GM21737 (cell line): ENCODE results near the gene SNW1.
"Not testable (repeated sequence)": the region's sequence is repeated elsewhere in the genome, so short reads cannot be mapped to it uniquely, and the experiment has no call there.

Source experiments
- ATAC-seq: cut with Tn5 transposase; IDR thresholded peaks from one replicate; pipeline ENCODE4 v1.9.1; 2021; ENCODE audit warnings: mild to moderate bottlenecking, moderate library complexity; ENCODE audit not compliant: unreplicated experiment

SNW1 gene

DNA sequence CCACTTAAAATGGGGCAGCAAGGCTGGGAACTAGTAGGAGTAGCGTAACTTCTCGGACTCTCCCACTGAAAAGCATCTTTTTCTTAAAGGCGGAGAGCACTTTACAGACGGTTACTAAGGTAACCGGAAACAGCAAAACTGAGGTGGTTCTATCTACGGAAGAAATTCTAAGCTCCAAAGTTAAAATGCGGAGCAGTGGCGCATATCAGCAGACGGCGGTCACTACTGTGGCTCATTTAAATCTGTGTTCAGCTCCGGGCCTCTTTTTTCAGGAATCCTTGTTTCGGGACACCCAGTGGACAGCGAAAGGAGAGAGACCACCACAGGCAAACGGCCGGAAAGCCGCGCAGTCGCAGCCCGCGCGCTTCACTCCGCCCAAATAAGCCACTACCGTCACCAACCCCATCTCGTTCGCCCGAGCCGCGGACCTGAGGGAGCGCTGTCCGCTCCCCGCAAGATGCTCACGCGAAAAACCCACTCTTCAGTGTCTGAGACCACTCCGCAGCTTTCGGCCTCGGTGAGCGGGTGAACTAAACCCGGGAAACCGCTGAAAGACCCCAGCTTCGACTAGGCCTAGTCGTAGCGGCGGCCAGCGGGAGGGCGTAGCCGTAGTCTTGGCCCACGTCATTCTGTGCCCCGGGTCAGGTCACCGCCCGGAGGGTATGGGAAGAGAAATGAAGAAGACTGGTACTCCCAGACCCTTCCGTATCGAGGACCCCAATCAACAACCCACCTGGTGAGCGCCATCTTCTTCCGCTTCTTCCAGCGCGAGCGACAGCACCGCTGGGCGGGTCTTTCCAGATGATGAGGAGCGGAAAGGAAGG, at the start of gene SNW1:
TSS of gene SNW1 (minus strand) at position 776 of the 824 bp plus-strand sequence. CDS start at position 747, 29 bp downstream.
- ATAC-seq, result peak; percentile 91

DNA sequence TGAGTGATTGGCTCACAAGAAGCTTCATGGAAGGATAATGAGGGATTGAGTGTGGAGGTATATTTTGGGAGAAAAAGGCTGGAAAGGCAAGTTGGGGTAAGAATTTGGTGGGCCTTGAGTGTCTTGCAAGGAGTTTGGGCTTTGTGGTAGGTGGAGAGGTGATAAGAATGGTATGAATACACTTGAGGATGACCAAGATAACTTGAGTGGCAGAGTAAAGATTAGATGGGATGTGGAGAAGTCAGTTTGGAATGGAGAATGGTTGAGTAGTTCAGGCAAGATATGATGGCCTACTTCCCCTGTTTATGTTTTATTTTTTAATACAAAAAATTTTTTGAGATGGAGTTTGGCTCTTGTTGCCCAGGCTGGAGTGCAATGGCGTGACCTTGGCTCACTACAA, 48.1 kb upstream of the SNW1 start:
- no peak for ATAC-seq

DNA sequence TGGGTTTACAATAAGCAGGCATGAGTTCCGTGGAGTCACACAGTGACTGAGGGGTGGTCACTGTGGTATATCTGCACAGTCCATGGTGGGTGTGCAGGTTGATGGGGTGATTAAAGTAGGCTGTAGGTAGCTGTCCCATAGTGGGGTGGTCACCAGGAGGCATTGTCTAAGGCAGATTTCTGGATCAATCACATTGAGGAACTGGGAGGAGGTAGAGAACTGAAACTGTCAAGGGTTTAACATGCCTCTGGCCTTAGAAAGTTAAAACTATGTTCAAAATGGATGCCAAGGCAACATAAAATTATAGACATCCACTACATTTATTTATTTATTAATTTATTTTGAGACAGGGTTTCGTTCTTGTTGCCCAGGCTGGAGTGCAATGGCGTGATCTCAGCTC, 47.3 kb upstream of the SNW1 start:
- ATAC-seq, result no peak

DNA sequence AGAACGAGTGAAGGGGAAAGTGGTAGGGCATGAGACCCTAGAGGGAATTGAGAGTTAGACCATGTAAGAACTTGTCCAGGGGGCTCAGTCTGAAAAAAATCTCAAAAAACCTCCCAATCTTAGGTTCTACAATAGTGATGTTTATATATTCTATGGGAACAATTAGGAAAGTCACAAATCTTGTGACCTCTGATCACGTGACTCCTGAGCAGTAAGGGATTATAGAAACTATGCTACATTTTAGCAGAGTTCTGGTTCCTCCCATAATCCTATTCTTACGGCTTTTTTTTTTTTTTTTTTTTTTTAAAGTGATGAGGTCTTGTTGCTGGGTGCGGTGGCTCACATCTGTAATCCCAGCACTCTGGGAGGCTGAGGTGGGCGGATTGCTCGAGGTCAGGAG, 44.8 kb upstream of the SNW1 start:
- ATAC-seq, result no peak

DNA sequence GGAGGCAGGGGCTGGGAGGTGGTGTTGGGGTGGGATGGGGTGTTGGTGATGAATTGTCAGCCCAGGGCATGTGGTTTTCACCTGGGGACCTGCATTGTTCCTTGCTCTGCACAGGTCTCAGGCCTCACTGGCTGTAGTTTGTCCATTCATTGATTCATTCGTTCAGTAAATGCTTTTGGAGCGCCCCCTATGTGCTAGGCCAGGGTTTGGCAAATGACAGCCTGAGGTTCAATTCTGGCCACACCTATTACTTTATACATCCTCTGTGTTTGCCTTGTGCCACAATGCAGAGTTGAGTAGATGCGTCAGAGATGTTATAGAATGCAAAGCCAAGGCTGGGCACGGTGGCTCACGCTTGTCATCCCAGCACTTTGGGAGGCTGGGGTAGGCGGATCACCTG, 43.6 kb upstream of the SNW1 start:
- ATAC-seq, result no peak

DNA sequence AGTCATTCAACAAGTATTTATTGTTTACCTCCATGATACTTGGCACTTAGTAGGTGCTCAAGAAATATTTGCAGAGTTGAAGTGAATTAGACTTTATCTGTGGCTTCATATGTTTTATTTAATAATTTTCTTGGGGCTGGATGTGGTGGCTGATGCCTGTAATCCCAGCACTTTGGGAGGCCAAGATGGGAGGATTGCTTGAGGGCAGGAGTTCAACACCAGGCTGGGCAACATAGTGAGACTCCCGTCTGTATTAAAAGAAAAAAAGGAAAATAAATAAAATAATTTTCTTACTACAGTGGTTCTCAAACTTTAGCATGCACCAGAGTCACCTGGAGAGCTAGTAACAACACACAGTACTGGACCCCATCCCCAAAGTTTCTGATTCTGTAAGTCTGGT, 39.9 kb upstream of the SNW1 start:
- ATAC-seq, result no peak

DNA sequence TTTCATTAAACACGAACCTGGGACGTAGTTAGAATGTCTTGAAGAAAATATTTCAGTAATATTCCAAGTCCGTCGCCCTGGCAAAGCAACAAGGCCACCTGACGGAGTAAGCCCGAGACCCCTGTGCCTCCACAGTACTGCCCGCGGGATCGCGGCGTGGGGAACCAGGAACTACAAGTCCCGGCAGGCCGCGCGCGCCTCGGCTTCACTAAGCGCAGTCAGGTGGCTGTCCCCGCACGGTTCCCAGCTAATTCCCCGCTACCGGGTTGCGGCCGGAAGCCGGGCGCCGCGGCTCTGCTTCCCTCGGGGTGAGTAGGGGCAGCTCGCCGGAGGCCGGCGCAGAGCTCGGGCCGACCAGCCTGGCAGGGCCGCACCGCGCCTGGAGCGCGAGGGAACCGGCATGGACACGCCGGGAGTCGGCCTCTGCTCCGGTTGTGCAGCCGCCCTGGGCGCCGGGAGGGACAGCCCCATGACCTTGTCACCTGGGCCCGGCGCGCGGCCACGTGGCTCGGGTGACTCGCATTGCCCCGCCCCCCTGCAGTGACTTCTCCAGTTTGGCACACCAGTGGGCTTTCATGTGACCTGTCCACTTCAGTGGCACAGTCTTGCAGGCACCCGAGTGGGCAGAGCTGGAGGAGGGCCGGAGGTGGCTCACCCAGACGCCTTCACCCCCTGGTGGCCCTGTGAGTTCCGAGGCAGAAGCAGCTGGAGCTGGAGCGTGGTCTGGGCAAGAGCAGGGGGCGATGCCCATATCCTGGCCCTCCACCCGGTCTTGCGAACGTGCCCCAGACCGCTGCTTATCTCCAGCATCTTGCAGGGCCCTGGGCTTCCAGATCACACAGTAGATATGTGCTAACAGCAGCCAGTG, 39.1 kb upstream of the SNW1 start, which contains the start of gene ADCK1:
TSS of gene ADCK1 (plus strand) at position 247 of the 868 bp plus-strand sequence. CDS start 18,870 bp downstream, outside the sequence.
- ATAC-seq, result peak; percentile 93

DNA sequence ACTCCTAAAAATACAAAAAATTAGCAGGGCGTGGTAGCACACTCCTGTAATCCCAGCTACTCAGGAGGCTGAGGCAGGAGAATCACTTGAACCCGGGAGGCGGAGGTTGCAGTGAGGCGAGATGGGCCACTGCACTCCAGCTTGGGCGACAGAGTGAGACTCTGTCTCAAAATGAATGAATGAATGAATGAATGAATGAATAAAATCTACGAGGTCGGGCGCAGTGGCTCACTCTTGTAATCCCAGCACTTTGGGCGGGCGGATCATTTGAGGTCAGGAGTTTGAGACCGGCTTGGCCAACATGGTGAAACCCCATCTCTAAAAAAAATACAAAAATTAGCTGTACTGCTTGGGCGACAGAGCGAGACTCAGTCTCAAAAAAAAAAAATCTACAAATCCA, 38.5 kb upstream of the SNW1 start:
- not testable (repeated sequence) for ATAC-seq

DNA sequence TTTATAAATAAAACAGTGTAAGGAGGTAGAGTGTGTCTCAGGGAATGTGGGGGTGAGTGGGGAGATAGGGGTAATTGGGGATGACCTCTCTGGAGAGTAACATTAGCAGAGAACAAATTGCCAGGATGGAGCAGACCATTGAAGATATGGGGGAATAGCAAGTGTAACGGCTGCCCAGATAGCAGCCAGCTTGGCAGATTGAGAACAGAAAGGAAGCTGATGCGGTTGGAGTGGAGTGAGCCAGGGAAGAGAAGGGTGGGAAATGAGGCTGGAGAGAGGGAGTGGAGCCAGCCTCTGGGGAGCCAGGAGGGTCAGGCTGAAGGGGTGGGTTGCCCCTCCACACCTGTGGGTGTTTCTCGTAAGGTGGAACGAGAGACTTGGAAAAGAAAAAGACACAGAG, 33.4 kb upstream of the SNW1 start:
- no peak for ATAC-seq

DNA sequence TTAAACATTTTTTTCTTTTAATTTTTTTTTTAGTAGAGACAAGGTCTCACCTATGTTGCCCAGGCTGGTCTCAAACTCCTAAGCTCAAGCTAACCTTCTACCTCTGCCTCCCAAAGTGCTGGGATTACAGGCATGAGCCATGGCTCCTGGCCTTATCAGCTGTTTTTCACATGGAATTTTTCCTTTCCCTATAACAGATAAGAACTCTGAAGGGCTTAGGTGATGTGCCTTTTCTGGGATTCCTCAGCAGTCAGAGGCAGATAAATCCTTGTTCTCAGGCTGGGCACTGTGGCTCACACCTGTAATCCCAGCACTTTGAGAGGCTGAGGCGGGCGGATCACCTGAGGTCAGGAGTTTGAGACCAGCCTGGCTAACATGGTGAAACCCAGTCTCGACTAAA, 32.3 kb upstream of the SNW1 start:
- not testable (repeated sequence) for ATAC-seq

DNA sequence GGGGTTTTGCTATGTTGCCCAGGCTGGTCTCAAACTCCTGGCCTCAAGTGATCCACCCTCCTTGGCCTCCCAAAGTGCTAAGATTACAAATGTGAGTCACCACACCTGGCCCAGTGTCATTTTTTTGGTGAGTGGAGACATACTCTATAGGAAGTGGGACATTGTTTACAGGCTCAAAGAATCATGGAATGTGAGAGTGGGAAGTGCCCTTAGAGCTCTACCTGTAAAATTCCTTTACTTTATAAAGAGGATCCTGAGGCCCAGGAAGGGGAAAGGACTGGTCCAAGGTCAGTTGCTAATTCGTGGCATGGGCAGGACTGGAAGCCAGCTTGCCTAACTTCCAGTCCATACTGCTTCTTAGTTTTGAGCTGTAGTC, 30.3 kb upstream of the SNW1 start:
- ATAC-seq, result no peak

DNA sequence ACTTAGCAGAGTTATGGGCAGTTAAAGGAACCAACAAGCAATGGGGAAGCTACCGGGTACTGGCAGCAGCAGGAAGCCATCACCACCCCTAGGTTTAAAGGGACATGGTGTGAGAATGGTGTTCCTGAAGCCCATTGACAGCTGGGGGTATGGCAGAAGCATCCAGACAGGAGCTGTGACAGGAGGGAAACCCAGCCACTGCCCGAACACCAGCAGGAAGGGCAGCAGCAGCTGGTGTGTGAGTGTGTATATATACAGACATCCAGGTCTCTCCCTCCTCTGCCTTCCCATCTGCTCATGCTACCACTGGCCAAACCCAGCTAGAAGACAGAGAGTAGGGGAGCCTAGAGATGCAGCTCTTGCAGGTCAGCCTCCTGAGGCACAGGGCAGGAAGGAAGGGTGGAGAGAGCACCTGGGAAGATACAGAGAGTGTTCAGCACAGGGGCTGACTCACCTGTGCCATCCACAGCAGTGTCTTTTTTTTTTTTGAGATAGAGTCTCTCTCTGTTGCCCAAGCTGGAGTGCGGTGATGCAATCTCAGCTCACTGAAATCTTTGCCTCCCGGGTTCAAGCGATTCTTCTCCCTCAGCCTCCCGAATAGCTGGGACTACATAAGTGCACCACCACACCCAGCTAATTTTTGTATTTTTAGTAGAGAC, 29.7 kb upstream of the SNW1 start:
- ATAC-seq, result no peak

DNA sequence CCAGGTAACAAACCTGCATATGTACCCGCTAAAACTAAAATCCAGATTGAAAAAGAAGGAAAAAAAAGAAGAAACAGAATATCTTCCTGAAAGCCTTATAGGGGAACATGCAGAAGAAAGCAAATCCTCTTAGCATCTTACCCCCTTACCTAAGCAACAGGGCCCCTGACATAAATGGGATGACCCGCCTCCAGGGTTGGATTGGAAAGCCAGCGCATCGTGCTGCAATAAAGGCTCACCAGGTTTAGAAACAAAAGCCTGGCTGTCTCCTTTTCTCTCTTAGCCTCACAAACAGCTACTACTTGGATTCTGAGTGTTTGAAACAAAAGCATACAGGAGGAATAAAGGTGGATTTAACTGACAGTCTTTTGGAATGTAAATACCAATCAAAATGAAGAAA, 25.2 kb upstream of the SNW1 start:
- no peak for ATAC-seq

DNA sequence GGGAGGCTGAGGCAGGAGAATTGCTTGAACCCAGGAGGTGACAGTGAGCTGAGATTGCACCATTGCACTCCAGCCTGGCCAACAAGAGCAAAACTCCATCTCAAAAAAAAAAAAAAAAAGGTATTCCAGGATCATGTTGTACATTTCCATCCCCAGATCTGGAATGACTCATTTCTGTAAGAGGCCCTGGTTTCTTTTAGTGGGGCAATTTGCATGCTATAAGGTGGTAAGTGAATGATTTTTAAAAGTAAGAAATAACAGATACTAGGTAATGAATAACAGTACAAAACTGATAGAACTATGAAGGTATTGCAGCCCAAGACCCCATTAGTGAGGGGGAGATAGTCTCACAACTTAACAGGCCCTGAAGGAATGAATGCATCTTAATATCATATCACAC, 21.2 kb upstream of the SNW1 start:
- no peak for ATAC-seq

DNA sequence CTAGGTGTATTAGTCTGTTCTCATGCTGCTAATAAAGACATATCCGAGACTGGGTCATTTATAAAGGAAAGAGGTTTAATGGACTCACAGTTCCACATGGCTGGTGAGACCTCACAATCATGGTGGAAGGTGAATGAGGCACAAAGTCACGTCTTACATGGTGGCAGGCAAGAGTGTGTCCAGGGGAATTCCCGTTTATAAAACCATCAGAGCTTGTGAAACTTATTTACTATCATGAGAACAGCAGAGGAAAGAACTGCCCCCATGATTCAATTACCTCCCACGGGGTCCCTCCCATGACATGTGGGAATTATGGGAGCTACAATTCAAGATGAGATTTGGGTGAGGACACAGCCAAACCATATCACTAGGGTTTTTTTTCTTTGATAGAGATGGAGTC, 13.0 kb upstream of the SNW1 start:
- not testable (repeated sequence) for ATAC-seq

DNA sequence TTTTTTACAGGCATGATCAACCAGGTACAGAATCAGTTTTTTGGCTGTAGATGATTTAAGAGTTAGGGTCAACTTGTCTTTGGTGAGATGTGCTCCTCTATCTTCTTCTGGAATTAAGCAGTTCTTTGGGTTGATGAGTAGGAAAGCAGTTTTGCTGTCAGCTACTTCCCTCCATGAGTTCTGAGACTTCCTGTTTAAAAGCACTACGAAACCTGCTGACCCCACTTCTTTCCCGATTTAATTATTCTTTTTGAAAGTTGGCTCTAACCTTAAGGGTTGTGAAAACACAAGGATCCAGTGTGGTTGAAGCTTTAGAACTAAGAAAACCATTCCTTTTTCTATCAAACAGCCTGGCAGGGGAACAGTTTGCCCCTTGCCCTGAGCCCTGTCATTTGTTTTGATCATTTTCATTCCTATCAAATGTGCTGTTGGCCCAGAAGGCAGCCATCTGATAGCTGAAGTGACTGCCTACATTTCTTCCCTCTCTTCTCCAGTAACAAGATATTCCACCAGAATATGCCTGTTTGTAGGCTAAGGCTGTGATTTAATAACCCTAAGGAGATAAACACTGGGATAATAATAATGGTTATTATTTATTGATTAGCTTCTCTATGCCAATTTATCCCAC, 7.6 kb upstream of the SNW1 start:
- ATAC-seq, result not testable (repeated sequence)

DNA sequence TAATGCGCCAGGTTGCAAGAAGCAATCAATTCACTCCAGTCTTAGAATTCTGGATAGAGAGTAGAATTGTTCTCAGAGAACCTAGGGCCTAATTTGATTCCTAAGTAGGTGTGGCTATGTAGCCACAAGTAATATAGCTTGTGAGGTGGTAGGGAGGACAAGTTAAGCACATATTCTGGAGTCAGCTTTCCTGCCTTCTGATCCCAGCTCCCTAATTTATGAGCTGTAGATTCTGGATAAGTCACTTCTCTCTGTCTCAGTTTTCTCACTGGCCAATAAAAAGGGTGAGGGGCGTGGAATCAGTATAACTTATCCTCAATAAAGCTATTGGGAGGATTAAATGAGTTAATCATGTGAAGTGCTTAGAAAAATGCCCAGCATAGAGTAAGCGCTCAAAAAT, 3.0 kb upstream of the SNW1 start:
- no peak for ATAC-seq

DNA sequence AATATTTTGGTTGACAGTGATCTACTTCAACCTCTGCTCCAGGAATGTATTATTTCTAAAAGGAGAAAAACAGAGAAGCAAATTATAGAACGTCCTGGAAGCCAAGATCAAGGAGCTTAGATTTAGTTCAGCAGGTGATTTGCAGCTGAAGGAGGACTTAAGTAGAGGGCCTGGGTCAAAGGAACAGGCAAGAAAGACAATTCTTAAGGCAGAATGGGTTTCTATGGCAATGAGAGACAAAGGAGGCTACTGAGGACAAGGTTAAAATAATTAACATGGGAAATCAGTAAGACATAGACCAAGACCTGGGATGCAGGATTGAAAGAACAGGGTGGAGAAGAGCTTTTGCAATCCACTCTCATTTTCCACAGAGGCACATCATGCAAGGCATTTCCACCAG, 2.4 kb upstream of the SNW1 start:
- no peak for ATAC-seq

DNA sequence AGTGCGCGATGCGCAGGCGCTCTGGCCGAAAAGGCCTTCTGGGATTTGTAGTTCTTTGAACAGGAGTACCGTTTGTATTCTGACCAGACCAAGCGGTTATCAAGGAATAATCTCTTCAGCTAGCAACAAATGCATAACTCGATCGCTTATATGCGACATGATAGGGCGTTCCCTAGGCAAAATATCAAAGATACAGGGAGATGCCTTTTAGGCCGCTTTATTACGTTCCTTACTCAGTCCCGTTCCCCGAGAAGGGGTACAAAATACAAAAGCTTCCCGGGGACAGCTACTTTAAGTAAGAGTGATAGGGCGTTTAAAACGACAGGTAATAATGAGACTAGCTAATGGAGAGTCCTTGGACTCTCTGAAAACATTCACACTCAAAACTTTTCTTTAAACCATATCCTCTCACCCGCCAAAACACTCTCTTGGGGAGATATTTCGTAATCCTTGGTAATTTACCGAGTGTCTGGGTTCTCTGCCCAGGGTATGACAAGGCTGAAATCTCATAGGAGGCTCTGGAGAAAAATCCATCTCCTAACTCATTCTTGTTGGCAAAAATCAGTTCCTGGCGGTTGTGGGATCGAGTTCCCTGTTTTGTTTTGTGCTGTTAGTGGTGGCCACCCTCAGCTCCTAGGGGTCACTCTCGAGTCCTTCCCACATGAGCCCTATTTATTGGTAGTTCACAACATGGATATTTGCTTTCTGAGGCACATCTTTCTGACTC, 412 bp upstream of the SNW1 start:
- no peak for ATAC-seq

DNA sequence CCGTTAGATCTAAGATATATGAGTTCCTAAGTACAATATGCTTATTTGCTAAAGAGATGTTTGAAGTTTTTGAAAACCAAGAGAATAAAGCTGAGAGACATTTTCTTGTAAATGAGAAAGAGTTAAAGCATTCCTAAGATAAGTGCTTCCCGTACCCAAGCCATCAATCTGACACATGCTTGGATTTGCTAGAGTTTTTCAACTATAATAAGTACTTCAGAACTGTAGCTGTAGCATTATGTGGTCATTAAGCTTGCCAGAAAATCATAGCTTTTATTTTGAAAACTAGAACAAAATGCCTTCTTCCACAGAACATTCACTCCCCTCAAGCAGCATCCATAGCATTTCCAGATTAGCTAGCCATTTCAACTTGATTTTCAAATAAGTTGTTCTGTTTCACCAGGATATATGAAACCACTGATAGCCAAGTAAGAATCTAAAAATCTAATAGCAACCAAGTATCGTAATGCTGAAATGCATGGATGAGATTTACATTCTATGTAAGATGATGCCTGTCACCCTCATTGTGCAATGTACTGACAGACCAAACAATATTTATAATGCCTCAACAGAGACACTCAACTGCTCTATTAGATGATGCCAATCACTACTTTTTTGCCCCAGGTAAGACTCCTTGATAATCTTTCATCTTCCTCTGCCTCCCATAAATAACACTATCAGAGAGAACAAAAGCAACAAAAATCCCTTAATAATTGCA, 8.0 kb downstream of the SNW1 start:
- no peak for ATAC-seq
